ENCODE data around the gene RNF213.
"Not testable (repeated sequence)": the region's sequence is repeated elsewhere in the genome, so short reads cannot be mapped to it uniquely, and the experiment has no call there.

RNF213 gene

GRCh38 chr17:80248894-80249710, 11.6 kb upstream of the RNF213 start:
- DNase-seq (ENCODE audit: low read depth in 4 of 4, low spot score in 1 of 4), result no peak

GRCh38 chr17:80251966-80252365, 8.7 kb upstream of the RNF213 start:
- no peak for DNase-seq (ENCODE audit: low read depth in 4 of 4, low spot score in 1 of 4)

GRCh38 chr17:80252871-80253270, 7.8 kb upstream of the RNF213 start:
- DNase-seq (ENCODE audit: low read depth in 4 of 4, low spot score in 1 of 4), result peak in 3 of 4 experiments; percentile 70 to 83 (median 79)

- no peak for DNase-seq (ENCODE audit: low read depth in 4 of 4, low spot score in 1 of 4)
Observed at GRCh38 chr17:80253631-80254395, 6.8 kb upstream of the RNF213 start.

GRCh38 chr17:80254396-80255251, 6.0 kb upstream of the RNF213 start:
- peak in 1 of 4 experiments; percentile 55 for DNase-seq (ENCODE audit: low read depth in 4 of 4, low spot score in 1 of 4)

GRCh38 chr17:80256034-80256350, 4.7 kb upstream of the RNF213 start:
- no peak for DNase-seq (ENCODE audit: low read depth in 4 of 4, low spot score in 1 of 4)

GRCh38 chr17:80257716-80258213, 2.9 kb upstream of the RNF213 start:
- no peak for DNase-seq (ENCODE audit: low read depth in 4 of 4, low spot score in 1 of 4)

GRCh38 chr17:80258296-80258695, 2.4 kb upstream of the RNF213 start:
- DNase-seq (ENCODE audit: low read depth in 4 of 4, low spot score in 1 of 4), result not testable (repeated sequence)

GRCh38 chr17:80259457-80260068, 1.1 kb upstream of the RNF213 start:
- no peak for DNase-seq (ENCODE audit: low read depth in 4 of 4, low spot score in 1 of 4)

- DNase-seq (ENCODE audit: low read depth in 4 of 4, low spot score in 1 of 4), result peak in 3 of 4 experiments; percentile 54 to 71 (median 63)
Observed at GRCh38 chr17:80260069-80260535, 550 bp upstream of the RNF213 start.

GRCh38 chr17:80261159-80261894, 675 bp downstream of the RNF213 start:
- no peak for DNase-seq (ENCODE audit: low read depth in 4 of 4, low spot score in 1 of 4)

GRCh38 chr17:80261895-80262279, 1.2 kb downstream of the RNF213 start:
- DNase-seq (ENCODE audit: low read depth in 4 of 4, low spot score in 1 of 4), result no peak

GRCh38 chr17:80262291-80262690, 1.6 kb downstream of the RNF213 start:
- DNase-seq (ENCODE audit: low read depth in 4 of 4, low spot score in 1 of 4), result no peak

- DNase-seq (ENCODE audit: low read depth in 4 of 4, low spot score in 1 of 4), result no peak
Observed at GRCh38 chr17:80262775-80263244, 2.2 kb downstream of the RNF213 start.

GRCh38 chr17:80263253-80264204, 2.9 kb downstream of the RNF213 start:
- DNase-seq (ENCODE audit: low read depth in 4 of 4, low spot score in 1 of 4), result peak; percentile 57 to 85 (median 76)

- DNase-seq (ENCODE audit: low read depth in 4 of 4, low spot score in 1 of 4), result no peak
Observed at GRCh38 chr17:80264205-80265075, 3.8 kb downstream of the RNF213 start.

- DNase-seq (ENCODE audit: low read depth in 4 of 4, low spot score in 1 of 4), result peak in 1 of 4 experiments; percentile 62
Observed at GRCh38 chr17:80265205-80266068, 4.8 kb downstream of the RNF213 start.

All from stimulated activated CD4-positive, alpha-beta T cell treated with anti-CD3 and anti-CD28 coated beads, Interleukin-1b, Interleukin-23, amount 100 ng/mL, for 24 hours (primary cell).